Muscle layer of colon (tissue), 2 donors: ENCODE measurements around the gene TNF.

Experiments
- H3K27ac ChIP-seq: one replicate; pipeline ENCODE4 v1.7.0; 2013; ENCODE audit warnings: low read depth, mild to moderate bottlenecking, low read length, moderate library complexity
- H3K27me3 ChIP-seq, 2 donors: one replicate each; pipeline ENCODE4 v1.7.0; 2013; ENCODE audit warnings: low read length in 2 of 2, mild to moderate bottlenecking in 2 of 2; ENCODE audit not compliant: insufficient read depth in 2 of 2, control insufficient read depth in 1 of 2
- H3K36me3 ChIP-seq: one replicate; pipeline ENCODE4 v1.7.0; 2013; ENCODE audit warnings: mild to moderate bottlenecking, low read length; ENCODE audit not compliant: insufficient read depth
- H3K4me1 ChIP-seq: one replicate; pipeline ENCODE4 v1.7.0; 2013; ENCODE audit warnings: mild to moderate bottlenecking, low read length; ENCODE audit not compliant: insufficient read depth
- H3K4me3 ChIP-seq, 2 donors: one replicate each; pipeline ENCODE4 v1.7.0; 2013; ENCODE audit warnings: low read length in 2 of 2, low read depth in 1 of 2, mild to moderate bottlenecking in 1 of 2, moderate library complexity in 1 of 2
- H3K9ac ChIP-seq: one replicate; pipeline ENCODE4 v1.7.0; 2013; ENCODE audit warnings: low read length
- H3K9me3 ChIP-seq: one replicate; pipeline ENCODE4 v1.7.0; 2013; ENCODE audit warnings: mild to moderate bottlenecking, low read length
- donor health status: abdominal sarcoma.
- donor health status: Adenocarcinoma of cecum.

TNF gene

GRCh38 chr6:31614075-31614619 is 38.8 kb downstream of the TNF start:
- H3K27ac ChIP-seq = no peak overlapping the region
- no peaks in the 10 kb centered on the region for H3K27me3 ChIP-seq
- H3K4me1 ChIP-seq = no peaks in the 10 kb centered on the region
- H3K4me3 ChIP-seq = no peak overlapping the region
- no peaks in the 10 kb centered on the region for H3K36me3 ChIP-seq
- no peak overlapping the region for H3K9ac ChIP-seq
- H3K9me3 ChIP-seq = no peaks in the 10 kb centered on the region

DNA sequence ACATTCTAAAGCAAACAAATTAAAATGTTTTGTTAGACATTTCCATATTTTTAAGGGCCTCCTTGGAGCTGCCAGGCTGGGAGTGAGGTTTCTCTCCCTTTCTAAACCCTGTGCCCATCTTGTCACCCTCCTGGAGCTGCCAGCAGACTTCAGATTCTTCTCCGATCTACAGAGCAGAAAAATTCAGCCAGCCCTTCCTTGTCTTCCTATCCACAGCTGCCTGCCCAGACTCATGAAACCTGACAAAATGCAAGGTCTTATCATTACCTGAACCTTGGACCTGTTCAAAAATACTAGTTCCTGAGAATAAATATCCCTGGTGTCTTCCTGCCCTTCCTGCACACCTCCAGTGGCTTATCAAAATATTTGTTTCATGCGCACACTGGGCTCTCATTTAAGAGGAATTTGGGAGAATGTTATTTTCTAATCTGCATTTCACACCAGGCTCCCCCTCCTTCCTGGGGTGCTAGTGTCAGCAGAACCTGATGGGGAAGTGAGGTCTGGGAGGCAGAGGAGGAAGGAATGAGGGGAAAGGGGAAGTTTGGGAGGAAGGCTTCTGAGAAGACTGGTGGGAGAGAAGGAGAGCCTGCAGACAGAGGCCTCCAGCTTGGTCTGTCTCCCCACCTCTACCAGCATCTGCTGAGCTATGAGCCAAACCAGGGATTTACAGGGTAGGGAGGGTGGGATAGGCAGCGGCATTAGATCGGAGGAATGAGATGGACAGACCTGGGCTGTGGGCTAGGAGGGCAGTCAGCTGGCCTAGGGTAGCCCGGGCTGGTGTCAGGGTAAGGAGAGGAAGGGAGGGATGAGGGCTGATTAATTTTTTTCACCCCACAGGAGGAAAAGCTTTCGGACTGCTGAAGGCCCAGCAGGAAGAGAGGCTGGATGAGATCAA is 39.6 kb downstream of the TNF start, which contains the start of gene AIF1:
AIF1 (plus strand) TSS at position 551 of the 895 bp plus-strand sequence; CDS start at position 647, 96 bp downstream.
- H3K4me3 ChIP-seq = no peak within 1 kb of the TSS
- no peaks in the 10 kb centered on the region for H3K4me1 ChIP-seq
- H3K36me3 ChIP-seq = no peaks in the 10 kb centered on the region
- no peaks in the 10 kb centered on the region for H3K27me3 ChIP-seq
- peak within 1 kb of the TSS; percentile 24 for H3K27ac ChIP-seq
- H3K9ac ChIP-seq = no peak within 1 kb of the TSS
- no peaks in the 10 kb centered on the region for H3K9me3 ChIP-seq

DNA sequence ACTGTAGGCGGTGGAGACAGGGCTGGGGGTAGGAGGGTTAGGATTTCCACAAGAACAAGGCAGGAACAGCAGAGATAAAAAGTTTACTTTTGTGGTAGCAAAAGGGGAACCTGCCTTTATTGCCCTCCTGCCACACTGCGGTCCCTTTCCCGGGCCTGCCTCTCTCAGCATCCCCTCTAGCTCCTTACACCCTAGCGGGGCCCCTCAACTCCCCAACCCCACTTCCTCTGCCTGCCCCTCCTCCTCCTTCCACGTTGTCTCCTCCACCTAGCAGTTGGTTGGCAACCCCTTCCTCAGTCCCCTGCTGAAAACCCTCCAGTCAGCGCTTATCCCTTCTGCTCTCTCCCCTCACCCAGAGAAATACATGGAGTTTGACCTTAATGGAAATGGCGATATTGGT is 40.4 kb downstream of the TNF start:
- no peaks in the 10 kb centered on the region for H3K4me1 ChIP-seq
- H3K4me3 ChIP-seq = no peak overlapping the region
- no peaks in the 10 kb centered on the region for H3K36me3 ChIP-seq
- no peaks in the 10 kb centered on the region for H3K27me3 ChIP-seq
- H3K27ac ChIP-seq = peak overlapping the region; percentile 19
- H3K9me3 ChIP-seq = no peaks in the 10 kb centered on the region
- no peak overlapping the region for H3K9ac ChIP-seq

- H3K9ac ChIP-seq = no peak overlapping the region
- no peaks in the 10 kb centered on the region for H3K27me3 ChIP-seq
- H3K9me3 ChIP-seq = no peaks in the 10 kb centered on the region
- H3K27ac ChIP-seq = no peak overlapping the region
- no peak overlapping the region for H3K4me3 ChIP-seq
- H3K4me1 ChIP-seq = peaks cover 8% of the 10 kb centered on the region
- H3K36me3 ChIP-seq = no peaks in the 10 kb centered on the region
Observed at GRCh38 chr6:31617010-31617409, 41.6 kb downstream of the TNF start.

GRCh38 chr6:31619805-31620585 is 44.6 kb downstream of the TNF start:
- Histone ChIP-seq H3K4me3 (peak overlapping the region; percentile 58 to 64), H3K9me3 (no peaks in the 10 kb centered on the region), H3K27ac (peak overlapping the region; percentile 94), H3K9ac (peak overlapping the region; percentile 65), H3K27me3 (no peaks in the 10 kb centered on the region), H3K4me1 (peaks cover 18% of the 10 kb centered on the region), H3K36me3 (peaks cover 19% of the 10 kb centered on the region)

- peaks cover 26% of the 10 kb centered on the region for H3K36me3 ChIP-seq
Observed at GRCh38 chr6:31620586-31621319, 45.4 kb downstream of the TNF start, which contains the start of gene PRRC2A. Gene PRRC2A (plus strand): TSS chr6:31620715. CDS start chr6:31622790, 2,075 bp downstream.

GRCh38 chr6:31621320-31621939 is 46.1 kb downstream of the TNF start:
- Histone ChIP-seq H3K4me3 (peak overlapping the region; percentile 60 to 89), H3K9me3 (no peaks in the 10 kb centered on the region), H3K9ac (peak overlapping the region; percentile 99), H3K27me3 (no peaks in the 10 kb centered on the region), H3K36me3 (peaks cover 33% of the 10 kb centered on the region), H3K27ac (peak overlapping the region; percentile 80), H3K4me1 (peaks cover 18% of the 10 kb centered on the region)

More at GRCh38 chr6:31620586-31621319, 45.4 kb downstream of the TNF start, which contains the start of gene PRRC2A:
- H3K27me3 ChIP-seq = no peaks in the 10 kb centered on the region
- H3K9me3 ChIP-seq = no peaks in the 10 kb centered on the region
- peak within 1 kb of the TSS; percentile 94 for H3K27ac ChIP-seq
- peaks cover 18% of the 10 kb centered on the region for H3K4me1 ChIP-seq
- peak within 1 kb of the TSS; percentile 60 to 89 for H3K4me3 ChIP-seq
- H3K9ac ChIP-seq = peak within 1 kb of the TSS; percentile 99

- H3K9ac ChIP-seq = peak overlapping the region; percentile 99
Observed at GRCh38 chr6:31621991-31622390, 46.6 kb downstream of the TNF start.

DNA sequence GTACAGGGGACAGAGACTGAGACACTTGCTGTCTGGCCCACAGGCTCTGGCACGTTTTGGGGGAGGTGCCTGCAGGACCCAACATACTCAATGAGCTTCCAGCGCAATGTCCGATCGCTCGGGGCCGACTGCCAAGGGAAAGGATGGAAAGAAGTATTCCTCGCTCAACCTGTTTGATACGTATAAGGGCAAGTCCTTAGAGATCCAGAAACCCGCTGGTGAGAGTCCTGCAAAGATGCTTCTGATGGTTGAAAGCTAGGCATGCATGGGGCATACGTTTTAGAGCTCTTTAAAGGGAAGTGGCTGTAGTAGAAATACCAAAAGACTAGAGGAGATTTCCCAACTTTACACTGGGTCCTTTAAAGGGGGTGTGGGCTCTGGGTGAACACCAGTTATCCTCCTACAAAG is 47.3 kb downstream of the TNF start:
- Histone ChIP-seq H3K4me3 (peak overlapping the region in 1 of 2 donors; percentile 20), H3K27me3 (no peaks in the 10 kb centered on the region)

More at GRCh38 chr6:31621991-31622390, 46.6 kb downstream of the TNF start:
- no peaks in the 10 kb centered on the region for H3K27me3 ChIP-seq
- H3K4me3 ChIP-seq = peak overlapping the region; percentile 60 to 89
- peaks cover 39% of the 10 kb centered on the region for H3K36me3 ChIP-seq
- peaks cover 18% of the 10 kb centered on the region for H3K4me1 ChIP-seq
- peak overlapping the region; percentile 80 for H3K27ac ChIP-seq
- H3K9me3 ChIP-seq = no peaks in the 10 kb centered on the region

DNA sequence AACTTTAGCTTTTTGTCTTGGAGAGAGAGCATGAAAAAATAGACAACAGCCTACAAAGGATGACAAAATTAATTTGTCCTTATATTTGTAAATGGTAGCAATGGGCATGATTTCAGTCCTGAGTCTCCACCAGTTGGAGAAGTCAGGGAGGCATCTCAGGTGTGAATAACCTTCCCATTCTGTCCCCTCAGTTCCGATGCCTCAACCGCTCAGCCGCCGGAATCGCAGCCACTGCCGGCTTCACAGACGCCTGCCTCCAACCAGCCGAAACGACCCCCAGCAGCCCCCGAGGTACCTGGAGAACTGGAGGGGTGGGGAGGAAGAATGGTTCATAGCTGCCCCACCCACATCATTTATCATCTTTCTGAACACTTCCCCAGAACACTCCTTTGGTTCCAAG is 48.7 kb downstream of the TNF start:
- Histone ChIP-seq H3K9ac (no peak overlapping the region), H3K36me3 (peaks cover 58% of the 10 kb centered on the region), H3K27ac (no peak overlapping the region), H3K4me3 (no peak overlapping the region), H3K27me3 (no peaks in the 10 kb centered on the region), H3K9me3 (no peaks in the 10 kb centered on the region), H3K4me1 (peaks cover 18% of the 10 kb centered on the region)

More for the DNA sequence above, 47.3 kb downstream of the TNF start:
- peaks cover 18% of the 10 kb centered on the region for H3K4me1 ChIP-seq
- H3K9me3 ChIP-seq = no peaks in the 10 kb centered on the region
- peak overlapping the region; percentile 80 for H3K27ac ChIP-seq
- H3K36me3 ChIP-seq = peaks cover 46% of the 10 kb centered on the region
- no peak overlapping the region for H3K9ac ChIP-seq
